Left lung (tissue), 10 donors: ENCODE results near the gene FAM83C. TPM values are rescaled to one million over a fixed set of nuclear protein-coding genes. Genes with fewer than 3 reads are reported as not detected.
A peak's percentile ranks its signal among the peaks of the same experiment; 100 is the strongest.
"Not testable (repeated sequence)": the region's sequence is repeated elsewhere in the genome, so short reads cannot be mapped to it uniquely, and the experiment has no call there.

ENCODE experiments used
- ATAC-seq: fragments of 200-7000 bp; cut with Tn5 transposase; one replicate; pipeline ENCODE4 v1.9.1; 2020; ENCODE audit warnings: moderate library complexity
- DNase-seq, 4 donors: peaks; one replicate each; pipeline ENCODE4 v3.0.0-alpha.2; 2013 to 2020
- H3K27ac ChIP-seq, 2 donors: fragments of 200-600 bp; sonication (generic) in 1 of 2; one replicate each; pipeline versions ENCODE4 v1.5.0 to v1.8.0; 2020 to 2021
- H3K27me3 ChIP-seq, 2 donors: fragments of 200-600 bp; sonication (generic) in 1 of 2; one replicate each; pipeline versions ENCODE4 v1.5.0 to v1.8.0; 2020 to 2021
- H3K36me3 ChIP-seq, 2 donors: fragments of 200-600 bp; sonication (generic) in 1 of 2; one replicate each; pipeline versions ENCODE4 v1.5.0 to v1.8.0; 2020 to 2021
- H3K4me1 ChIP-seq, 2 donors: fragments of 200-600 bp; one replicate each; pipeline ENCODE4 v1.8.0; 2021
- H3K4me3 ChIP-seq, 2 donors: fragments of 200-600 bp; sonication (generic) in 1 of 2; one replicate each; pipeline versions ENCODE4 v1.5.0 to v1.8.0; 2020 to 2021; ENCODE audit warnings: mild to moderate bottlenecking in 1 of 2
- H3K9me3 ChIP-seq, 2 donors: fragments of 200-600 bp; sonication (generic) in 1 of 2; one replicate each; pipeline versions ENCODE4 v1.5.0 to v1.8.0; 2020 to 2021
- CTCF ChIP-seq, 2 donors: fragments of 200-600 bp; sonication (generic) in 1 of 2; IDR thresholded peaks; one replicate each; pipeline versions ENCODE4 v1.5.0 to v1.8.0; 2021; ENCODE audit warnings: antibody characterized with exemption in 2 of 2
- intact Hi-C, 2 donors: fragments of 100-400 bp; cut with DNase I; formaldehyde crosslinking; loops; one replicate each; pipeline versions ENCODE4 v1.11.2 to v1.14.2; 2022
- polyA plus RNA-seq, 6 donors: library from polyadenylated mRNA; unstranded; fragments of 120-200 nt; gene quantifications; one replicate each; pipeline ENCODE4 v1.2.1, GENCODE V29; 2013; ENCODE audit not compliant: insufficient read length in 6 of 6
- total RNA-seq, 2 donors: library from RNA; stranded (reverse); fragmentation: NEBNext Ultra II Directional; extraction: Animal tissue kit (Norgen Biotek cat#: 25700); gene quantifications; one replicate each; pipeline ENCODE4 v1.2.1, GENCODE V29; 2021
- donor health status: DM: no; HTN: yes; CAD: no.
- donor health status: DM: no; HTN: no; CAD: no.

The FAM83C gene
- total and polyA plus RNA-seq, 8 donors: not detected

DNA sequence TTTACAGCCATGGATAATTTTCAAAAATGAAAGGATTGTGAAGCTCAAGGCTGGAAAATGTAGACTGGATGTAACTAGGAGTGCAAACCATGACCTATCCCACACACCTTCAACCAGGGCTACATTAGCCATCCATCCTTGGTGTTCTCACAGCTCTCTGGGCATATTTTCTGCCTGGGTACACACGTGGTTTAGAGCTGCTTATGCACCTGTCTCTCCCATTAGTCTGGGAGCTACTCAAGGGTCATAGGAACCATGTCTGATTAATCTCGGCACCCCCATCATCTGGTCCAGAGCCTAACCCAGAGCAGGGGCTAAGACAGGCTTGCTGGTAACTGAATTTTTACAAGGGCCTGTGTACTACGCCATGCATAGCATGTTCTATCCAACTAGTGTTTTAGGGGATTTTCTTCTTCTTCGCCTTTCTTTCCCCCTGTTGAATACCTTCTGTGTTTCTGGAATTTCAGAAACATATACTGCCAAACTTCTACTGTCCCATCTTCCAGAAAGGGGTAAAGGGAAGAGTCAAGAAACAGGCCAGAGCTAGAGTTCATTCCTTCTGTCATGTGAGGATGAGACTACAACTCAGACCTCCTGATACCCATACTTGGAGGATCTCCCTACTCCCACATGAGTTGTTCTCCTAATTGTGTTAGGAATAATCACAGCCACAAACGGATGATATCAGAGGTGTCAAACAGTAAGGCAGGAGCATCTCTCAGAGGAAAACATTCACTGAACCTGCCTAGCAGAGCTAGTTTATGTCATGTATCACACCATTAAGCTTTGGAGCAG is 25.4 kb upstream of the FAM83C start:
- no peaks in the 10 kb centered on the region for H3K9me3 ChIP-seq
- no peak for TF ChIP-seq CTCF (IDR thresholded peaks at IDR 0.05)
- ATAC-seq (no peak), DNase-seq (no peak)
- no peak overlapping the region for H3K27ac ChIP-seq
- peaks cover 9 to 11% of the 10 kb centered on the region in 2 donors for H3K4me1 ChIP-seq
- H3K27me3 ChIP-seq: no peaks in the 10 kb centered on the region
- H3K4me3 ChIP-seq: no peak overlapping the region
- peaks cover 0 to 11% of the 10 kb centered on the region in 2 donors for H3K36me3 ChIP-seq
- intact Hi-C loops: no loop called here

DNA sequence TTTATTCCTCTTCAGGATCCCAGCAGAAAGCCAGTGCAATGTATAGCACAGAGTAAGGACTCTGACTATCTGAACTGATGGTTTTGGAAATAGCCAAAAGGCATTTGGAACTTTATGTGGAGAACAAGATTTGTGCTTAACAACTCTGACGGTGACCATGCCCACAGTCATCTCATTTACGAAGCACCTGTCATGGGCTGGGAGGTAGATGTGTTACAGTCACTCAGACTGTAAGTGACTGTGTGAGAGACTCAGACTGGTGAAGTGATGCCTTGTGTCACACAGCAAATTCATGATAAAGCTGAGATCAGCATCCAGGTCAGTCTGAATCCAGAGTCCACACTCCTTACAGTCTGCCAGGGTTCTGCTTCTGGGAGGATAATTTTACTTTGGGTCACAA is 23.9 kb upstream of the FAM83C start:
- H3K4me1 ChIP-seq: peaks cover 9 to 11% of the 10 kb centered on the region in 2 donors
- H3K36me3 ChIP-seq: peaks cover 0 to 15% of the 10 kb centered on the region in 2 donors
- H3K27ac ChIP-seq: peak overlapping the region in 1 of 2 donors; percentile 8
- H3K9me3 ChIP-seq: no peaks in the 10 kb centered on the region
- H3K27me3 ChIP-seq: no peaks in the 10 kb centered on the region
- no peak for TF ChIP-seq CTCF (IDR thresholded peaks at IDR 0.05)
- DNase-seq: no peak
- H3K4me3 ChIP-seq: no peak overlapping the region
- intact Hi-C loops: no loop called here
- no peak for ATAC-seq

DNA sequence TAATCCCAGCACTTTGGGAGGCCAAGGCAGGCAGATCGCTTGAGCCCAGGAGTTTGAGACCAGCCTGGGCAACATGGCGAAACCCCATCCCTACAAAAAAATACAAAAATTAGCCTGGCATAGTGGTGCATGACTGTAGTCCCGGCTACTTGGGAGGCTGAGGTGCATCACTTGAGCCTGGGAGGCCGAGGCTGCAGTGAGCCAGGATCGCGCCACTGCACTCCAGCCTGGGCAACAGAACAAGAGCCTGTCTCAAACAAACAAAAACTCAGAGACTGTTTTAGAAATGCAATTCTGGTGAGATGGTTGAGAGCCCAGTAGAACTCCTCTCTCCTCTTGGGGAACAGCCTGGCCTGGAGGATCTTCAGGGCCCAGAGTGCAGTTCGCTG is 23.4 kb upstream of the FAM83C start:
- H3K9me3 ChIP-seq, H3K27me3 ChIP-seq, H3K4me3 ChIP-seq, DNase-seq, ATAC-seq, intact Hi-C loops: not testable (repeated sequence)
- Histone ChIP-seq H3K4me1 (peaks cover 9 to 11% of the 10 kb centered on the region in 2 donors), H3K27ac (peak overlapping the region in 1 of 2 donors; percentile 8), H3K36me3 (peaks cover 0 to 15% of the 10 kb centered on the region in 2 donors)

DNA sequence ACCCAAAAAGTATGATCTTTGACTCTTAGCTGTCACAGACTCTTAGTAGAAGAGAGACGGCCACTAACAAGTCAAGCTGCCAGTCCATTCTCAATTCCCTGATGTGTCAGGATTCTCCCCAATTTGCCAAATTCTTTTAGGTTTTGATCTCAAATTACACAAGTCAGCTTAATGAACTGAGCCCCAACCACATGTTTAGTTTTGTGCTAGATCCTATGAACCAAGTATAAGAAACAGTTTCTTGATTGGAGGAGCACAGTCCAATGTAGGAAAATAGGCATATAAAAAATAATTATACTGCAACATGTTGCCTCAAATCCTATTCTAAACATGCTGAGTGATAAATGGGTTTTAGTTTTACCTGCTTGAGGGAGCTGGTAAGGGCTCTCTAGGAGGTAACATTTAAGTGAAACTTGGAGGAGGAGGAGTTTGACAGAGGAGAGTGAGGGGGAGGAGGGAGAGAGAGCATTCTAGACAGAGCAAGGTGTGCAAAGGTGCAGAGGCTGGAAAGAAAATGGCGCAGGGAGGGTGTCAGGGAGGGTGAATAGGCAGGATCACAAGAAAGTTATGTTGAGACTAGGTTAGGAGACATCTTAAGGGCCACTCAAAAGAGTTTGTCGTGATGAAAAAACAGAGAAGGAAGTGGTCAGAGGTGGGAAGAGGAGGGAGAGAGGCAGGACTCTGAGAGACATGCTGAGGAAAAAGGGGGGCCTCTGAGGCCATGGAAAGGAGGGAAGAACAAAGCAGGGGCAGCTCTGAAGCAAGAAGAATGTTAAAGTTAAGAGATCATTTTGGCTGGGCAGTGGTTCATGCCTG is 22.8 kb upstream of the FAM83C start:
- peaks cover 0 to 15% of the 10 kb centered on the region in 2 donors for H3K36me3 ChIP-seq
- DNase-seq (no peak), ATAC-seq (peak; percentile 66)
- no peak overlapping the region for H3K4me3 ChIP-seq
- H3K27me3 ChIP-seq: no peaks in the 10 kb centered on the region
- peak overlapping the region in 1 of 2 donors; percentile 3 for H3K27ac ChIP-seq
- H3K4me1 ChIP-seq: peaks cover 9 to 11% of the 10 kb centered on the region in 2 donors
- no peaks in the 10 kb centered on the region for H3K9me3 ChIP-seq
- intact Hi-C loops: no loop called here
- no peak for TF ChIP-seq CTCF (IDR thresholded peaks at IDR 0.05)

DNA sequence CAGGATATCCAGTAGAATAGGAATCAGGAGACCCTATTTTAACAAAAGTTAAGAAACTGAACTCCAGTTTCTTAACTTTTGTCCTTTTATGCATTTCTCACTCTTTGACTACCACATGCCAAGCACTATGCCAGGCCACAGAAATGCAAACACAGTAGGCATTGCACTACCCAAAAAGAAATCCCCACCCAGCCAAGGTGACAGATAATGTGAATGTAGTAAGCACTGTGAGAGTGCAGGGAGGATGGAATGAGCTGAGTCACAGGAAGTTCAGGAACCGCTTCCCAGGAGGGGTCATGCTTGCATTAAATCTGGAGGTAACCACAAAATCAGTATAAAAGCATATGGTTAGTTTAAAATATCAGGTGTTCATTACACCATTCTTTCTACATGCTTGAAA is 20.1 kb upstream of the FAM83C start:
- Histone ChIP-seq H3K36me3 (peaks cover 0 to 15% of the 10 kb centered on the region in 2 donors), H3K4me3 (no peak overlapping the region), H3K27ac (no peak overlapping the region), H3K27me3 (no peaks in the 10 kb centered on the region), H3K9me3 (no peaks in the 10 kb centered on the region), H3K4me1 (peaks cover 0 to 9% of the 10 kb centered on the region in 2 donors)
- ATAC-seq (peak; percentile 33), DNase-seq (no peak)
- no peak for TF ChIP-seq CTCF (IDR thresholded peaks at IDR 0.05)
- intact Hi-C loops: no loop called here
